IMR-90 (cell line): ENCODE results near the gene FRYL. TPM values are rescaled to one million over a fixed set of nuclear protein-coding genes. Genes with fewer than 3 reads are reported as not detected.

ENCODE experiments used
- ATAC-seq: fragments of 200-7000 bp; cut with Tn5 transposase; 2 replicates; pipeline ENCODE4 v1.9.1; 2020; ENCODE audit warnings: low read depth, mild to moderate bottlenecking, moderate library complexity
- BruUV-seq: library from RNA; stranded (reverse); fragments of 400-500 nt; replicated peaks from 2 replicates; lab custom pipeline; 2021; lab: Mats Ljungman, UMichigan
- CTCF ChIA-PET: fragments of 300-600 bp; formaldehyde crosslinking; extraction: SDS; loops from one replicate; lab custom pipeline; 2021; ENCODE audit warnings: antibody characterized with exemption; lab: Yijun Ruan, JAX
- POLR2A ChIA-PET: fragments of 300-600 bp; sonication (Branson Sonifier 250); formaldehyde crosslinking; loops from one replicate; lab custom pipeline; 2022; ENCODE audit warnings: antibody characterized with exemption; ENCODE audit not compliant: unreplicated experiment; lab: Charles Lee
- DNase-seq: peaks from one replicate; pipeline ENCODE4 v3.0.0; 2013
- H2AFZ ChIP-seq: replicated peaks from 2 replicates; pipeline ENCODE3; 2013; ENCODE audit warnings: low read length, mild to moderate bottlenecking; ENCODE audit not compliant: poor library complexity
- H2AK5ac ChIP-seq: 2 replicates; pipeline ENCODE4 v1.6.1; 2013; ENCODE audit warnings: low read depth, low read length, inconsistent platforms
- H2AK9ac ChIP-seq: replicated peaks from 2 replicates; pipeline ENCODE3; 2013; ENCODE audit warnings: mild to moderate bottlenecking, low read depth, low read length, moderate library complexity; ENCODE audit not compliant: poor library complexity
- H2BK120ac ChIP-seq: 2 replicates; pipeline ENCODE4 v1.6.1; 2013; ENCODE audit warnings: low read depth, low read length, inconsistent platforms
- H2BK15ac ChIP-seq: 3 replicates; pipeline ENCODE4 v1.6.1; 2013; ENCODE audit warnings: low read depth, low read length, inconsistent platforms
- H2BK20ac ChIP-seq: 2 replicates; pipeline ENCODE4 v1.6.1; 2013; ENCODE audit warnings: low read depth, mild to moderate bottlenecking, inconsistent platforms, low read length, moderate library complexity
- H2BK5ac ChIP-seq: 2 replicates; pipeline ENCODE4 v1.6.1; 2013; ENCODE audit warnings: mild to moderate bottlenecking, low read depth, low read length, inconsistent platforms; ENCODE audit not compliant: poor library complexity, severe bottlenecking
- H3K14ac ChIP-seq: replicated peaks from 2 replicates; pipeline ENCODE4 v1.6.1; 2013; ENCODE audit warnings: low read depth, low read length, inconsistent platforms
- H3K18ac ChIP-seq: 2 replicates; pipeline ENCODE4 v1.6.1; 2013; ENCODE audit warnings: low read depth, low read length, control low read depth
- H3K23ac ChIP-seq: 2 replicates; pipeline ENCODE4 v1.6.1; 2013; ENCODE audit warnings: low read depth, low read length, inconsistent platforms
- H3K27ac ChIP-seq: 2 replicates; pipeline ENCODE4 v1.5.1; 2013; ENCODE audit warnings: mild to moderate bottlenecking, control low read depth, low read length; ENCODE audit not compliant: insufficient read depth
- H3K27me3 ChIP-seq: 2 replicates; pipeline ENCODE4 v1.6.1; 2013; ENCODE audit warnings: low read length; ENCODE audit not compliant: control insufficient read depth, insufficient read depth
- H3K36me3 ChIP-seq: 2 replicates; pipeline ENCODE4 v1.6.1; 2013; ENCODE audit warnings: low read length, mixed read lengths; ENCODE audit not compliant: control insufficient read depth, insufficient read depth
- H3K4ac ChIP-seq: 2 replicates; pipeline ENCODE4 v1.6.1; 2013; ENCODE audit warnings: low read depth, low read length, inconsistent platforms
- H3K4me1 ChIP-seq: 2 replicates; pipeline ENCODE4 v1.6.1; 2013; ENCODE audit warnings: low read length, mixed read lengths; ENCODE audit not compliant: control insufficient read depth, insufficient read depth
- H3K4me2 ChIP-seq: 2 replicates; pipeline ENCODE4 v1.6.1; 2013; ENCODE audit warnings: low read depth, mild to moderate bottlenecking, control low read depth, low read length, moderate library complexity
- H3K4me3 ChIP-seq: 2 replicates; pipeline ENCODE4 v1.5.1; 2013; ENCODE audit warnings: low read depth, mild to moderate bottlenecking, control low read depth, low read length, moderate library complexity; ENCODE audit not compliant: insufficient read depth
- H3K56ac ChIP-seq: 2 replicates; pipeline ENCODE4 v1.6.1; 2013; ENCODE audit warnings: low read length, inconsistent platforms; ENCODE audit not compliant: insufficient read depth; ENCODE audit errors: extremely low read depth
- H3K79me1 ChIP-seq, 2 experiments: 2 replicates each; pipeline ENCODE4 v1.6.1; 2013; ENCODE audit warnings: low read length in 2 of 2, inconsistent platforms in 1 of 2, low read depth in 1 of 2
- H3K9ac ChIP-seq: 2 replicates; pipeline ENCODE4 v1.6.1; 2013; ENCODE audit warnings: low read depth, low read length, control low read depth
- H3K9me1 ChIP-seq: 2 replicates; pipeline ENCODE4 v1.6.1; 2013; ENCODE audit warnings: low read length, inconsistent platforms; ENCODE audit not compliant: insufficient read depth
- H3K9me3 ChIP-seq: 2 replicates; pipeline ENCODE4 v1.6.1; 2013; ENCODE audit warnings: low read length; ENCODE audit not compliant: control insufficient read depth, insufficient read depth
- H4K20me1 ChIP-seq: 2 replicates; pipeline ENCODE4 v1.6.1; 2013; ENCODE audit warnings: low read length, inconsistent platforms; ENCODE audit not compliant: insufficient read depth
- H4K5ac ChIP-seq: 2 replicates; pipeline ENCODE4 v1.6.1; 2013; ENCODE audit warnings: mild to moderate bottlenecking, low read depth, low read length, control low read depth
- H4K8ac ChIP-seq, 2 experiments: 2 replicates each; pipeline ENCODE4 v1.6.1; 2013; ENCODE audit warnings: low read depth in 2 of 2, low read length in 2 of 2, control low read depth in 1 of 2, inconsistent platforms in 1 of 2
- H4K91ac ChIP-seq: 2 replicates; pipeline ENCODE4 v1.6.1; 2013; ENCODE audit warnings: low read depth, low read length, inconsistent platforms; ENCODE audit not compliant: insufficient read depth
- BHLHE40 ChIP-seq: fragments of 150-350 bp; IDR thresholded peaks from 2 replicates; pipeline ENCODE4 v1.6.1; 2016; ENCODE audit warnings: mild to moderate bottlenecking, low read depth, low read length
- CHD1 ChIP-seq: IDR thresholded peaks from 2 replicates; pipeline ENCODE4 v1.6.1; 2012; ENCODE audit warnings: low read depth, low read length, improper control_type of control experiment
- ELK1 ChIP-seq: fragments of 150-350 bp; IDR thresholded peaks from 2 replicates; pipeline ENCODE4 v1.6.1; 2016; ENCODE audit warnings: low read depth, mild to moderate bottlenecking, low read length, moderate library complexity, borderline replicate concordance
- MAFK ChIP-seq: IDR thresholded peaks from 2 replicates; pipeline ENCODE4 v1.6.1; 2012; ENCODE audit warnings: low read depth, low read length, improper control_type of control experiment
- WGBS, 2 experiments: methylation state at CpG; one replicate each; pipeline versions ENCODE4 v1.1.5 to v1.1.7; 2013; ENCODE audit warnings: missing lambda C conversion rate in 2 of 2; ENCODE audit not compliant: insufficient read length in 1 of 2; ENCODE audit errors: extremely low coverage in 2 of 2; 5-methylcytosine and 5-hydroxymethylcytosine counted together
- dilution Hi-C: fragments of 300-500 bp; cut with HindIII; formaldehyde crosslinking; loops from one replicate; pipeline ENCODE4 v1.14.3; 2018; ENCODE audit warnings: low sequenced_read_pairs; ENCODE audit not compliant: unreplicated experiment
- in situ Hi-C: fragments of 300-500 bp; cut with MboI; formaldehyde crosslinking; loops from 3 replicates; pipeline ENCODE4 v1.14.3; 2019; ENCODE audit warnings: low sequenced_read_pairs, inconsistent platforms, mixed read lengths
- intact Hi-C: fragments of 100-400 bp; cut with micrococcal nuclease; formaldehyde crosslinking; loops from 2 replicates; pipeline ENCODE4 v1.10.0; 2022
- polyA plus RNA-seq, 3 experiments: library from polyadenylated mRNA; depleted of rRNA; stranded (reverse); fragments of >200 nt; gene quantifications; 2 replicates each; pipeline ENCODE4 v1.2.3, GENCODE V29; 2012; ENCODE audit warnings: low replicate concordance in 1 of 3
- total RNA-seq: library from RNA; depleted of rRNA; stranded (reverse); fragments of >200 nt; gene quantifications from 2 replicates; pipeline ENCODE4 v1.2.3, GENCODE V29; 2012

The FRYL gene
- total and polyA plus RNA-seq, 2 of the 4 experiments (the other 2 are of a cell fraction): 9.9 to 77.4 TPM

- H4K91ac ChIP-seq: no peak overlapping the region
- ATAC-seq: no peak
- H4K8ac ChIP-seq: no peak overlapping the region
- peaks cover 4% of the 10 kb centered on the region for H3K9me1 ChIP-seq
- H2BK5ac ChIP-seq: no peak overlapping the region
- no TSS peak for BruUV-seq
- CTCF ChIA-PET: no interaction called here
- H4K20me1 ChIP-seq: peaks cover 9% of the 10 kb centered on the region; the same call in 1 of the 2 replicates
- peaks cover 26 to 45% of the 10 kb centered on the region in 2 experiments for H3K79me1 ChIP-seq
- no peak overlapping the region for H3K14ac ChIP-seq
- in situ Hi-C loops (no loop called here), dilution Hi-C loops (no loop called here), intact Hi-C loops (no loop called here)
- POLR2A ChIA-PET: no interaction called here
- H2AK9ac ChIP-seq: no peak overlapping the region
- H3K4ac ChIP-seq: no peak overlapping the region
- no peak overlapping the region for H3K4me3 ChIP-seq
- H3K18ac ChIP-seq: no peak overlapping the region
- no peak overlapping the region for H3K23ac ChIP-seq
- no peak overlapping the region for H2BK20ac ChIP-seq
- no peak overlapping the region for H3K9ac ChIP-seq
- no CpG with 5 or more reads among the region's 3 CpGs for WGBS, 2 experiments
- peaks cover 4% of the 10 kb centered on the region for H3K4me1 ChIP-seq
- H3K56ac ChIP-seq: no peak overlapping the region
- no peak overlapping the region for H3K27ac ChIP-seq
- no peak overlapping the region for H2AFZ ChIP-seq
- no peak overlapping the region for H2BK15ac ChIP-seq
- H2AK5ac ChIP-seq: no peak overlapping the region
- H3K9me3 ChIP-seq: no peaks in the 10 kb centered on the region
- no peak overlapping the region for H4K5ac ChIP-seq
- no peaks in the 10 kb centered on the region for H3K27me3 ChIP-seq
- no peak overlapping the region for H3K4me2 ChIP-seq
- no peak for TF ChIP-seq CHD1
- TF ChIP-seq BHLHE40: no peak
- no peak for TF ChIP-seq MAFK
- no peak for TF ChIP-seq ELK1
- no peak for DNase-seq
- no peaks in the 10 kb centered on the region for H3K36me3 ChIP-seq
- H2BK120ac ChIP-seq: no peak overlapping the region
These were observed 134.8 kb downstream of the FRYL start for GRCh38 chr4:48645225-48645794.
